GM23338 (cell line): ENCODE data around the gene ADAMTS18. TPM values are rescaled to one million over a fixed set of nuclear protein-coding genes. Genes with fewer than 3 reads are reported as not detected.

Source experiments
- ATAC-seq: fragments of 200-7000 bp; cut with Tn5 transposase; 3 replicates; pipeline ENCODE4 v1.9.1; 2020
- DNase-seq: peaks from one replicate; pipeline ENCODE4 v3.0.0-alpha.2; 2015; ENCODE audit warnings: low spot score
- H2AFZ ChIP-seq: fragments of 200-600 bp; sonication (generic); 2 replicates; pipeline ENCODE4 v1.8.0; 2016; ENCODE audit warnings: antibody characterized with exemption, mild to moderate bottlenecking, moderate library complexity
- H3F3A ChIP-seq: fragments of 200-600 bp; sonication (generic); replicated peaks from 2 replicates; pipeline ENCODE4 v1.8.0; 2017; ENCODE audit warnings: antibody characterized with exemption, mixed run types, low read depth
- H3K27ac ChIP-seq: fragments of 200-600 bp; sonication (generic); 2 replicates; pipeline ENCODE4 v1.6.1; 2016; ENCODE audit warnings: low read depth
- H3K27me3 ChIP-seq: fragments of 200-600 bp; sonication (generic); 2 replicates; pipeline ENCODE4 v1.8.0; 2016; ENCODE audit warnings: mild to moderate bottlenecking, mixed run types, moderate library complexity; ENCODE audit not compliant: insufficient read depth
- H3K36me3 ChIP-seq: fragments of 200-600 bp; sonication (generic); 2 replicates; pipeline ENCODE4 v1.8.0; 2016; ENCODE audit warnings: mild to moderate bottlenecking; ENCODE audit not compliant: insufficient read depth
- H3K4me1 ChIP-seq: fragments of 200-600 bp; sonication (generic); 2 replicates; pipeline ENCODE4 v1.8.0; 2016; ENCODE audit warnings: mild to moderate bottlenecking, moderate library complexity; ENCODE audit not compliant: insufficient read depth
- H3K4me2 ChIP-seq: fragments of 200-600 bp; sonication (generic); 2 replicates; pipeline ENCODE4 v1.7.1; 2017; ENCODE audit warnings: mixed run types
- H3K4me3 ChIP-seq: fragments of 200-600 bp; sonication (generic); 2 replicates; pipeline ENCODE4 v1.6.1; 2016; ENCODE audit warnings: mixed run types
- H3K79me2 ChIP-seq: fragments of 200-600 bp; sonication (generic); replicated peaks from 2 replicates; pipeline ENCODE4 v1.8.0; 2017; ENCODE audit warnings: mild to moderate bottlenecking; ENCODE audit not compliant: insufficient read depth
- H3K9me2 ChIP-seq: fragments of 200-600 bp; sonication (generic); 2 replicates; pipeline ENCODE4 v1.8.0; 2017; ENCODE audit not compliant: insufficient read depth
- H4K20me1 ChIP-seq: fragments of 200-600 bp; sonication (generic); replicated peaks from 2 replicates; pipeline ENCODE4 v1.8.0; 2017; ENCODE audit warnings: mild to moderate bottlenecking; ENCODE audit not compliant: insufficient read depth
- H3K27ac Mint-ChIP-seq: 2 replicates; pipeline ENCODE4 v1.8.0; 2020; ENCODE audit warnings: inconsistent platforms, mild to moderate bottlenecking, moderate library complexity, mixed read lengths
- H3K27me3 Mint-ChIP-seq: 3 replicates; pipeline ENCODE4 v1.8.0; 2022; ENCODE audit warnings: low read depth, mild to moderate bottlenecking, moderate library complexity, mixed read lengths, inconsistent platforms; ENCODE audit not compliant: insufficient read depth, poor library complexity
- H3K36me3 Mint-ChIP-seq: 3 replicates; pipeline ENCODE4 v1.8.0; 2021; ENCODE audit warnings: low read depth, mild to moderate bottlenecking, inconsistent platforms, moderate library complexity, mixed read lengths
- H3K4me1 Mint-ChIP-seq: 3 replicates; pipeline ENCODE4 v1.8.0; 2020; ENCODE audit warnings: mild to moderate bottlenecking, inconsistent platforms, mixed read lengths
- H3K4me3 Mint-ChIP-seq: 3 replicates; pipeline ENCODE4 v1.8.0; 2021; ENCODE audit warnings: moderate library complexity, mild to moderate bottlenecking, inconsistent platforms, mixed read lengths
- H3K9me3 Mint-ChIP-seq: 3 replicates; pipeline ENCODE4 v1.8.0; 2020; ENCODE audit warnings: moderate library complexity, mild to moderate bottlenecking, inconsistent platforms, mixed read lengths
- CREB1 ChIP-seq: fragments of 250-450 bp; sonication (Bioruptor Pico); IDR thresholded peaks from 2 replicates; pipeline ENCODE4 v1.5.0; 2020; ENCODE audit warnings: low read depth, mild to moderate bottlenecking, moderate library complexity
- ETS1 ChIP-seq: IDR thresholded peaks from 2 replicates; pipeline ENCODE4 v1.6.1; 2016; ENCODE audit warnings: antibody characterized with exemption
- JUNB ChIP-seq: IDR thresholded peaks from one replicate; pipeline ENCODE4 v1.6.1; 2016; ENCODE audit warnings: antibody characterized with exemption; ENCODE audit not compliant: unreplicated experiment
- POLR2AphosphoS5 ChIP-seq: IDR thresholded peaks from 2 replicates; pipeline ENCODE4 v1.6.1; 2016; ENCODE audit warnings: antibody characterized with exemption, low read depth
- REST ChIP-seq: IDR thresholded peaks from one replicate; pipeline ENCODE4 v1.6.1; 2018; ENCODE audit warnings: antibody characterized with exemption; ENCODE audit not compliant: unreplicated experiment
- ZNF114 ChIP-seq: fragments of 250-450 bp; sonication (Bioruptor Pico); IDR thresholded peaks from 2 replicates; pipeline ENCODE4 v1.5.0; 2020; ENCODE audit warnings: mild to moderate bottlenecking, moderate library complexity
- polyA plus RNA-seq: library from polyadenylated mRNA; unstranded; fragments of >200 nt; fragmentation: Nextera tagmentation; extraction: Ambion mirVana; gene quantifications from 2 replicates; pipeline ENCODE4 v1.2.1, GENCODE V29; 2016
- total RNA-seq: library from RNA; depleted of rRNA; stranded (reverse); fragments of >200 nt; shearing (Covaris generic); gene quantifications from 2 replicates; pipeline ENCODE4 v1.2.3, GENCODE V29; 2014
- TF ChIP-seq, protein P1 (sequence below): fragments of 250-450 bp; sonication (Bioruptor Pico); IDR thresholded peaks from 2 replicates; pipeline ENCODE4 v1.5.0; 2020; ENCODE audit warnings: mild to moderate bottlenecking, moderate library complexity

The ADAMTS18 gene
- total and polyA plus RNA-seq, 2 experiments from 2014 or later, result 0.15 to 0.90 TPM

DNA sequence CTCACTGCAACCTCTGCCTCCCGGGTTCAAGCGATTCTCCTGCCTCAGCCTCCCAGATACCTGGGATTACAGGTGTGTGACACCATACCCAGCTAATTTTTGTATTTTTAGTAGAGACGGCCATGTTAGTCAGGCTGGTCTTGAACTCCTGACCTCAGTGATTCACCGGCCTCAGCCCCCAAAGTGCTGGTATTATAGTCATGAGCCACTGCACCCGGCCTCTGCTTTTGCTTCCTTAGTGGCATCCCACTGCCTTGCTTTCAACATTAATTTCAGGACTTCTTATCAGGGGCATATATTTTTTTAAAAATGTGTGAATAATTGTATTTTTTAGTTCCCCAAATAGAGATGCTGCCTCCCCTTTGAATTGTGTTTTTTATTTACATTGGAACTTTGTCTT, 136.8 kb downstream of the ADAMTS18 start:
- no peak overlapping the region for H3K27ac Mint-ChIP-seq
- no peak overlapping the region for H2AFZ ChIP-seq
- no peaks in the 10 kb centered on the region for H3K4me1 ChIP-seq
- no peak for TF ChIP-seq POLR2AphosphoS5
- TF ChIP-seq, protein P1, sequence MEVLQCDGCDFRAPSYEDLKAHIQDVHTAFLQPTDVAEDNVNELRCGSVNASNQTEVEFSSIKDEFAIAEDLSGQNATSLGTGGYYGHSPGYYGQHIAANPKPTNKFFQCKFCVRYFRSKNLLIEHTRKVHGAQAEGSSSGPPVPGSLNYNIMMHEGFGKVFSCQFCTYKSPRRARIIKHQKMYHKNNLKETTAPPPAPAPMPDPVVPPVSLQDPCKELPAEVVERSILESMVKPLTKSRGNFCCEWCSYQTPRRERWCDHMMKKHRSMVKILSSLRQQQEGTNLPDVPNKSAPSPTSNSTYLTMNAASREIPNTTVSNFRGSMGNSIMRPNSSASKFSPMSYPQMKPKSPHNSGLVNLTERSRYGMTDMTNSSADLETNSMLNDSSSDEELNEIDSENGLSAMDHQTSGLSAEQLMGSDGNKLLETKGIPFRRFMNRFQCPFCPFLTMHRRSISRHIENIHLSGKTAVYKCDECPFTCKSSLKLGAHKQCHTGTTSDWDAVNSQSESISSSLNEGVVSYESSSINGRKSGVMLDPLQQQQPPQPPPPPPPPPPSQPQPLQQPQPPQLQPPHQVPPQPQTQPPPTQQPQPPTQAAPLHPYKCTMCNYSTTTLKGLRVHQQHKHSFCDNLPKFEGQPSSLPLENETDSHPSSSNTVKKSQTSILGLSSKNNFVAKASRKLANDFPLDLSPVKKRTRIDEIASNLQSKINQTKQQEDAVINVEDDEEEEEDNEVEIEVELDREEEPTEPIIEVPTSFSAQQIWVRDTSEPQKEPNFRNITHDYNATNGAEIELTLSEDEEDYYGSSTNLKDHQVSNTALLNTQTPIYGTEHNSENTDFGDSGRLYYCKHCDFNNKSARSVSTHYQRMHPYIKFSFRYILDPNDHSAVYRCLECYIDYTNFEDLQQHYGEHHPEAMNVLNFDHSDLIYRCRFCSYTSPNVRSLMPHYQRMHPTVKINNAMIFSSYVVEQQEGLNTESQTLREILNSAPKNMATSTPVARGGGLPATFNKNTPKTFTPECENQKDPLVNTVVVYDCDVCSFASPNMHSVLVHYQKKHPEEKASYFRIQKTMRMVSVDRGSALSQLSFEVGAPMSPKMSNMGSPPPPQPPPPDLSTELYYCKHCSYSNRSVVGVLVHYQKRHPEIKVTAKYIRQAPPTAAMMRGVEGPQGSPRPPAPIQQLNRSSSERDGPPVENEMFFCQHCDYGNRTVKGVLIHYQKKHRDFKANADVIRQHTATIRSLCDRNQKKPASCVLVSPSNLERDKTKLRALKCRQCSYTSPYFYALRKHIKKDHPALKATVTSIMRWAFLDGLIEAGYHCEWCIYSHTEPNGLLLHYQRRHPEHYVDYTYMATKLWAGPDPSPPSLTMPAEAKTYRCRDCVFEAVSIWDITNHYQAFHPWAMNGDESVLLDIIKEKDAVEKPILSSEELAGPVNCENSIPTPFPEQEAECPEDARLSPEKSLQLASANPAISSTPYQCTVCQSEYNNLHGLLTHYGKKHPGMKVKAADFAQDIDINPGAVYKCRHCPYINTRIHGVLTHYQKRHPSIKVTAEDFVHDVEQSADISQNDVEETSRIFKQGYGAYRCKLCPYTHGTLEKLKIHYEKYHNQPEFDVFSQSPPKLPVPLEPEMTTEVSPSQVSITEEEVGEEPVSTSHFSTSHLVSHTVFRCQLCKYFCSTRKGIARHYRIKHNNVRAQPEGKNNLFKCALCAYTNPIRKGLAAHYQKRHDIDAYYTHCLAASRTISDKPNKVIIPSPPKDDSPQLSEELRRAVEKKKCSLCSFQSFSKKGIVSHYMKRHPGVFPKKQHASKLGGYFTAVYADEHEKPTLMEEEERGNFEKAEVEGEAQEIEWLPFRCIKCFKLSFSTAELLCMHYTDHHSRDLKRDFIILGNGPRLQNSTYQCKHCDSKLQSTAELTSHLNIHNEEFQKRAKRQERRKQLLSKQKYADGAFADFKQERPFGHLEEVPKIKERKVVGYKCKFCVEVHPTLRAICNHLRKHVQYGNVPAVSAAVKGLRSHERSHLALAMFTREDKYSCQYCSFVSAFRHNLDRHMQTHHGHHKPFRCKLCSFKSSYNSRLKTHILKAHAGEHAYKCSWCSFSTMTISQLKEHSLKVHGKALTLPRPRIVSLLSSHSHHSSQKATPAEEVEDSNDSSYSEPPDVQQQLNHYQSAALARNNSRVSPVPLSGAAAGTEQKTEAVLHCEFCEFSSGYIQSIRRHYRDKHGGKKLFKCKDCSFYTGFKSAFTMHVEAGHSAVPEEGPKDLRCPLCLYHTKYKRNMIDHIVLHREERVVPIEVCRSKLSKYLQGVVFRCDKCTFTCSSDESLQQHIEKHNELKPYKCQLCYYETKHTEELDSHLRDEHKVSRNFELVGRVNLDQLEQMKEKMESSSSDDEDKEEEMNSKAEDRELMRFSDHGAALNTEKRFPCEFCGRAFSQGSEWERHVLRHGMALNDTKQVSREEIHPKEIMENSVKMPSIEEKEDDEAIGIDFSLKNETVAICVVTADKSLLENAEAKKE (CRISPR knock-in tag), result no peak
- no peaks in the 10 kb centered on the region for H3K36me3 Mint-ChIP-seq
- no peaks in the 10 kb centered on the region for H3K79me2 ChIP-seq
- ATAC-seq (no peak), DNase-seq (no peak)
- peaks cover 4% of the 10 kb centered on the region; the same call in 2 of the 3 replicates for H3K4me1 Mint-ChIP-seq
- H3K36me3 ChIP-seq, result no peaks in the 10 kb centered on the region
- no peaks in the 10 kb centered on the region for H3K9me2 ChIP-seq
- H3K27ac ChIP-seq, result no peak overlapping the region
- no peak overlapping the region for H3K4me3 Mint-ChIP-seq
- H3K27me3 ChIP-seq, result no peaks in the 10 kb centered on the region
- H3K27me3 Mint-ChIP-seq, result no peaks in the 10 kb centered on the region
- H4K20me1 ChIP-seq, result no peaks in the 10 kb centered on the region
- no peak overlapping the region for H3K4me3 ChIP-seq
- H3K4me2 ChIP-seq, result no peak overlapping the region
- no peaks in the 10 kb centered on the region for H3F3A ChIP-seq
- H3K9me3 Mint-ChIP-seq, result no peaks in the 10 kb centered on the region; the same call in 2 of the 3 replicates

- Mint-ChIP-seq H3K27me3 (no peaks in the 10 kb centered on the region), H3K36me3 (no peaks in the 10 kb centered on the region), H3K4me1 (peaks cover 4% of the 10 kb centered on the region; the same call in 2 of the 3 replicates), H3K27ac (no peak overlapping the region), H3K4me3 (no peak overlapping the region), H3K9me3 (no peaks in the 10 kb centered on the region)
- Histone ChIP-seq H3K36me3 (no peaks in the 10 kb centered on the region), H3F3A (no peaks in the 10 kb centered on the region), H3K27me3 (no peaks in the 10 kb centered on the region), H3K79me2 (no peaks in the 10 kb centered on the region), H3K27ac (no peak overlapping the region), H3K4me1 (no peaks in the 10 kb centered on the region), H2AFZ (no peak overlapping the region), H3K4me3 (no peak overlapping the region), H3K4me2 (no peak overlapping the region), H3K9me2 (no peaks in the 10 kb centered on the region), H4K20me1 (no peaks in the 10 kb centered on the region)
- no peak for DNase-seq
- ATAC-seq, result no peak
- TF ChIP-seq ZNF114 (no peak), JUNB (no peak), ETS1 (no peak), CREB1 (no peak), REST (no peak)
Measured at GRCh38 chr16:77295896-77296295, 138.9 kb downstream of the ADAMTS18 start.
